HepG2 (cell line): ENCODE data around the gene PPP1R1B. TPM values are rescaled to one million over a fixed set of nuclear protein-coding genes. Genes with fewer than 3 reads are reported as not detected.

Experiments
- ATAC-seq: fragments of 200-7000 bp; cut with Tn5 transposase; 3 replicates; pipeline ENCODE4 v1.9.1; 2020; ENCODE audit warnings: mild to moderate bottlenecking, moderate library complexity
- BruUV-seq: library from RNA; stranded (reverse); fragments of 400-500 nt; replicated peaks from 2 replicates; lab custom pipeline; 2021; lab: Mats Ljungman, UMichigan
- CTCF ChIA-PET: fragments of 300-600 bp; formaldehyde crosslinking; extraction: SDS; loops from one replicate; lab custom pipeline; 2021; ENCODE audit warnings: low total read pairs, inconsistent platforms, low intra/inter-chr PET ratio; lab: Yijun Ruan, JAX
- POLR2A ChIA-PET: fragments of 350-600 bp; sonication (Branson Sonifier 250); formaldehyde crosslinking; loops from one replicate; lab custom pipeline; 2020; ENCODE audit warnings: antibody characterized with exemption, inconsistent platforms; lab: Yijun Ruan, JAX
- DNase-seq: peaks from one replicate; pipeline ENCODE4 v3.0.0-alpha.2; 2015; ENCODE audit warnings: low spot score
- FAIRE-seq: peaks from 3 replicates; lab custom pipeline; 2011; peaks lifted over from hg19 to GRCh38; lab: Jason Lieb, UNC
- H2AFZ ChIP-seq: one replicate; pipeline ENCODE4 v1.6.1; 2011; ENCODE audit warnings: low read length, inconsistent platforms
- H3K27ac ChIP-seq: fragments of 300-600 bp; 3 replicates; pipeline ENCODE4 v1.8.0; 2011; ENCODE audit warnings: mixed run types, mild to moderate bottlenecking, mixed read lengths, low read length, inconsistent platforms; ENCODE audit not compliant: insufficient read depth; ENCODE audit errors: extremely low read length
- H3K27me3 ChIP-seq, 2 experiments: fragments of 200-600 bp in 1 of 2; 2 replicates in 1 of 2; 3 replicates in 1 of 2; pipeline versions ENCODE4 v1.6.0 to v1.8.0; 2011; ENCODE audit warnings: low read length in 2 of 2, mild to moderate bottlenecking in 2 of 2, moderate library complexity in 2 of 2, inconsistent platforms in 1 of 2; ENCODE audit not compliant: insufficient read depth in 2 of 2, control insufficient read depth in 1 of 2
- H3K36me3 ChIP-seq, 2 experiments: fragments of 200-600 bp in 1 of 2; replicated peaks in 1 of 2; 2 replicates in 1 of 2; 3 replicates in 1 of 2; pipeline versions ENCODE4 v1.5.1 to v1.8.0; 2011; ENCODE audit warnings: low read length in 2 of 2, inconsistent platforms in 1 of 2; ENCODE audit not compliant: insufficient read depth in 2 of 2, control insufficient read depth in 1 of 2
- H3K4me1 ChIP-seq: 2 replicates; pipeline ENCODE4 v1.5.1; 2012; ENCODE audit warnings: low read length, inconsistent platforms; ENCODE audit not compliant: insufficient read depth
- H3K4me2 ChIP-seq: 2 replicates; pipeline ENCODE4 v1.6.0; 2011; ENCODE audit warnings: low read depth, low read length, inconsistent platforms
- H3K4me3 ChIP-seq, 3 experiments: fragments of 200-600 bp in 1 of 3; sonication (generic), shearing (Covaris generic) in 1 of 3; replicated peaks in 1 of 3; 2 replicates each; pipeline ENCODE4 v1.5.1; 2011 to 2016; ENCODE audit warnings: low read length in 3 of 3, inconsistent platforms in 2 of 3, low read depth in 2 of 3, mild to moderate bottlenecking in 2 of 3, control low read depth in 1 of 3, mixed read lengths in 1 of 3; ENCODE audit not compliant: insufficient read depth in 1 of 3
- H3K79me2 ChIP-seq: one replicate; pipeline ENCODE4 v1.6.1; 2011; ENCODE audit warnings: low read length, inconsistent platforms; ENCODE audit not compliant: insufficient read depth
- H3K9ac ChIP-seq: 2 replicates; pipeline ENCODE4 v1.6.0; 2011; ENCODE audit warnings: mild to moderate bottlenecking, low read depth, low read length, inconsistent platforms; ENCODE audit not compliant: insufficient read depth
- H3K9me3 ChIP-seq: 2 replicates; pipeline ENCODE4 v1.5.1; 2012; ENCODE audit warnings: mild to moderate bottlenecking, low read length
- H4K20me1 ChIP-seq: 2 replicates; pipeline ENCODE4 v1.6.0; 2011; ENCODE audit warnings: inconsistent platforms, mild to moderate bottlenecking, low read length, moderate library complexity; ENCODE audit not compliant: insufficient read depth
- HNRNPK ChIP-seq: fragments of 200-400 bp; formaldehyde crosslinking; IDR thresholded peaks from 2 replicates; pipeline ENCODE4 v1.6.1; 2018; ENCODE audit warnings: low read length, low read depth, moderate library complexity, mild to moderate bottlenecking; ENCODE audit not compliant: poor library complexity, severe bottlenecking
- RARA ChIP-seq: IDR thresholded peaks from 2 replicates; pipeline ENCODE4 v1.6.1; 2016; ENCODE audit warnings: missing genetic modification reagents, missing compliant biosample characterization
- ZNF772 ChIP-seq: sonication (generic); formaldehyde crosslinking; IDR thresholded peaks from 2 replicates; pipeline ENCODE4 v1.5.0; 2020; ENCODE audit warnings: mild to moderate bottlenecking, missing genetic modification reagents
- WGBS: methylation state at CpG from one replicate; pipeline ENCODE4 v1.1.6; 2017; ENCODE audit warnings: low lambda C conversion rate; 5-methylcytosine and 5-hydroxymethylcytosine counted together
- in situ Hi-C: cut with HindIII; loops from 2 replicates; pipeline ENCODE4 v1.10.0; 2017; ENCODE audit warnings: low pct_unique_long_range_greater_than_20kb; ENCODE audit not compliant: extremely low pct_ligation_motif_present
- intact Hi-C: fragments of 100-400 bp; cut with micrococcal nuclease; formaldehyde crosslinking; loops from one replicate; pipeline ENCODE4 v1.10.0; 2022; ENCODE audit not compliant: unreplicated experiment
- polyA plus RNA-seq, 8 experiments: library from polyadenylated mRNA; depleted of rRNA in 3 of 8; stranded (reverse) in 7 of 8; unstranded in 1 of 8; fragments of >200 nt; fragmentation: Illumina TruSeq in 4 of 8; extraction: Trizol in 4 of 8; gene quantifications; 2 replicates each; pipeline versions ENCODE4 v1.2.1 to v1.2.3, GENCODE V29; 2011 to 2016; ENCODE audit warnings: low read depth in 4 of 8, missing spikeins in 1 of 8, mixed read lengths in 1 of 8; ENCODE audit not compliant: insufficient read depth in 1 of 8
- total RNA-seq, 5 experiments: library from RNA; depleted of rRNA; stranded (reverse); fragments of >200 nt; fragmentation: Illumina TruSeq; extraction: Trizol; gene quantifications; 2 replicates each; pipeline ENCODE4 v1.2.3, GENCODE V29; 2016; ENCODE audit warnings: low read depth in 1 of 5
- TF ChIP-seq, protein P1 (sequence below): sonication (generic); formaldehyde crosslinking; IDR thresholded peaks from 2 replicates; pipeline ENCODE4 v1.4.0; 2020; ENCODE audit warnings: mild to moderate bottlenecking, missing genetic modification reagents
- TF ChIP-seq, protein P2 (sequence below): sonication (generic); formaldehyde crosslinking; IDR thresholded peaks from 2 replicates; pipeline ENCODE4 v1.4.0; 2020; ENCODE audit warnings: mild to moderate bottlenecking, low read depth, missing genetic modification reagents
- TF ChIP-seq, protein P3 (sequence below): sonication (generic); formaldehyde crosslinking; IDR thresholded peaks from 2 replicates; pipeline ENCODE4 v1.5.1; 2020; ENCODE audit warnings: mild to moderate bottlenecking, missing genetic modification reagents, borderline replicate concordance
- TF ChIP-seq, protein P4 (sequence below): sonication (generic); formaldehyde crosslinking; IDR thresholded peaks from 2 replicates; pipeline ENCODE4 v1.4.0; 2020; ENCODE audit warnings: mild to moderate bottlenecking, missing genetic modification reagents, borderline replicate concordance

PPP1R1B gene
- total and polyA plus RNA-seq, 2 of the 13 experiments (the other 11 are each of a cell fraction or from before 2014, with no cell fraction given) = 0.08 TPM; not detected in 1

DNA sequence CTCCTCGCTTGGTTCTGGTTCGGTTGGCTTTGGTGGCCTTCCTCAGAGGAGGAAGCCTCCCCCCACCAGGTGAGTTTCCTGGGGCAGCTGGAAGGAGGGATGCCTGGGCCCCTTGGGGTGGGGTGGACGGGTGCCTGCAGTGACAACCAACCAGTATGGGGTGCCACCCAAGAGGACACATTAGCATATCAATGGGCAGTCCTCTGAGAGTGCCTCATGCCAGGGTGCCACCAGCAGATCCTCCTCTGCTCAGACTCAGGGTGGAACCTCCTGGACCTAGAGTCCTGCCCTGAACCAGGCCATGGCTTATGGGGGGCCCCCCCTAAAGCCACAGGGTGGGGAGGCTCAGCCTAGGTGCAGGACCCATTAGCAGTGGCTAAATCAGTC lies 2.7 kb downstream of the PPP1R1B start:
- no peaks in the 10 kb centered on the region for H3K9me3 ChIP-seq
- intact Hi-C loops (no loop called here), in situ Hi-C loops (no loop called here)
- peaks cover 20 to 82% of the 10 kb centered on the region in 2 experiments; a peak in 4 of 5 replicates for H3K27me3 ChIP-seq
- FAIRE-seq = no peak
- H3K4me3 ChIP-seq = no peak overlapping the region; a peak in 1 of 6 replicates
- no peak for DNase-seq
- H3K9ac ChIP-seq = no peak overlapping the region
- H3K27ac ChIP-seq = no peak overlapping the region
- peak overlapping the region; percentile 36; the same call in 1 of the 2 replicates for H3K4me2 ChIP-seq
- ATAC-seq = no peak
- 15% methylated on average over 3 of the region's 3 CpGs for WGBS
- H3K36me3 ChIP-seq = no peaks in the 10 kb centered on the region
- no TSS peak for BruUV-seq
- no peaks in the 10 kb centered on the region for H4K20me1 ChIP-seq
- no peaks in the 10 kb centered on the region for H3K79me2 ChIP-seq
- peaks cover 86% of the 10 kb centered on the region for H3K4me1 ChIP-seq
- ChIA-PET CTCF (interaction anchor here (1.6 kb wide), 1 partner anchor 8 kb away, joined by 6 read pairs; no protein-coding TSS in a partner anchor), POLR2A (interaction anchor here (1.1 to 3.3 kb wide), 3 partner anchors 66 to 110 kb away, joined by 4 to 11 read pairs (median 10); partner anchors contain the start of gene MIEN1)
- H2AFZ ChIP-seq = no peak overlapping the region
- no peak for TF ChIP-seq RARA (CRISPR knock-in tag)
- no peak for TF ChIP-seq HNRNPK
- TF ChIP-seq, protein P1, sequence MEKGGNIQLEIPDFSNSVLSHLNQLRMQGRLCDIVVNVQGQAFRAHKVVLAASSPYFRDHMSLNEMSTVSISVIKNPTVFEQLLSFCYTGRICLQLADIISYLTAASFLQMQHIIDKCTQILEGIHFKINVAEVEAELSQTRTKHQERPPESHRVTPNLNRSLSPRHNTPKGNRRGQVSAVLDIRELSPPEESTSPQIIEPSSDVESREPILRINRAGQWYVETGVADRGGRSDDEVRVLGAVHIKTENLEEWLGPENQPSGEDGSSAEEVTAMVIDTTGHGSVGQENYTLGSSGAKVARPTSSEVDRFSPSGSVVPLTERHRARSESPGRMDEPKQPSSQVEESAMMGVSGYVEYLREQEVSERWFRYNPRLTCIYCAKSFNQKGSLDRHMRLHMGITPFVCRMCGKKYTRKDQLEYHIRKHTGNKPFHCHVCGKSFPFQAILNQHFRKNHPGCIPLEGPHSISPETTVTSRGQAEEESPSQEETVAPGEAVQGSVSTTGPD (CRISPR knock-in tag) = no peak
- no peak for TF ChIP-seq ZNF772
- TF ChIP-seq, protein P2, sequence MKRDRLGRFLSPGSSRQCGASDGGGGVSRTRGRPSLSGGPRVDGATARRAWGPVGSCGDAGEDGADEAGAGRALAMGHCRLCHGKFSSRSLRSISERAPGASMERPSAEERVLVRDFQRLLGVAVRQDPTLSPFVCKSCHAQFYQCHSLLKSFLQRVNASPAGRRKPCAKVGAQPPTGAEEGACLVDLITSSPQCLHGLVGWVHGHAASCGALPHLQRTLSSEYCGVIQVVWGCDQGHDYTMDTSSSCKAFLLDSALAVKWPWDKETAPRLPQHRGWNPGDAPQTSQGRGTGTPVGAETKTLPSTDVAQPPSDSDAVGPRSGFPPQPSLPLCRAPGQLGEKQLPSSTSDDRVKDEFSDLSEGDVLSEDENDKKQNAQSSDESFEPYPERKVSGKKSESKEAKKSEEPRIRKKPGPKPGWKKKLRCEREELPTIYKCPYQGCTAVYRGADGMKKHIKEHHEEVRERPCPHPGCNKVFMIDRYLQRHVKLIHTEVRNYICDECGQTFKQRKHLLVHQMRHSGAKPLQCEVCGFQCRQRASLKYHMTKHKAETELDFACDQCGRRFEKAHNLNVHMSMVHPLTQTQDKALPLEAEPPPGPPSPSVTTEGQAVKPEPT (CRISPR knock-in tag) = no peak
- TF ChIP-seq, protein P3, sequence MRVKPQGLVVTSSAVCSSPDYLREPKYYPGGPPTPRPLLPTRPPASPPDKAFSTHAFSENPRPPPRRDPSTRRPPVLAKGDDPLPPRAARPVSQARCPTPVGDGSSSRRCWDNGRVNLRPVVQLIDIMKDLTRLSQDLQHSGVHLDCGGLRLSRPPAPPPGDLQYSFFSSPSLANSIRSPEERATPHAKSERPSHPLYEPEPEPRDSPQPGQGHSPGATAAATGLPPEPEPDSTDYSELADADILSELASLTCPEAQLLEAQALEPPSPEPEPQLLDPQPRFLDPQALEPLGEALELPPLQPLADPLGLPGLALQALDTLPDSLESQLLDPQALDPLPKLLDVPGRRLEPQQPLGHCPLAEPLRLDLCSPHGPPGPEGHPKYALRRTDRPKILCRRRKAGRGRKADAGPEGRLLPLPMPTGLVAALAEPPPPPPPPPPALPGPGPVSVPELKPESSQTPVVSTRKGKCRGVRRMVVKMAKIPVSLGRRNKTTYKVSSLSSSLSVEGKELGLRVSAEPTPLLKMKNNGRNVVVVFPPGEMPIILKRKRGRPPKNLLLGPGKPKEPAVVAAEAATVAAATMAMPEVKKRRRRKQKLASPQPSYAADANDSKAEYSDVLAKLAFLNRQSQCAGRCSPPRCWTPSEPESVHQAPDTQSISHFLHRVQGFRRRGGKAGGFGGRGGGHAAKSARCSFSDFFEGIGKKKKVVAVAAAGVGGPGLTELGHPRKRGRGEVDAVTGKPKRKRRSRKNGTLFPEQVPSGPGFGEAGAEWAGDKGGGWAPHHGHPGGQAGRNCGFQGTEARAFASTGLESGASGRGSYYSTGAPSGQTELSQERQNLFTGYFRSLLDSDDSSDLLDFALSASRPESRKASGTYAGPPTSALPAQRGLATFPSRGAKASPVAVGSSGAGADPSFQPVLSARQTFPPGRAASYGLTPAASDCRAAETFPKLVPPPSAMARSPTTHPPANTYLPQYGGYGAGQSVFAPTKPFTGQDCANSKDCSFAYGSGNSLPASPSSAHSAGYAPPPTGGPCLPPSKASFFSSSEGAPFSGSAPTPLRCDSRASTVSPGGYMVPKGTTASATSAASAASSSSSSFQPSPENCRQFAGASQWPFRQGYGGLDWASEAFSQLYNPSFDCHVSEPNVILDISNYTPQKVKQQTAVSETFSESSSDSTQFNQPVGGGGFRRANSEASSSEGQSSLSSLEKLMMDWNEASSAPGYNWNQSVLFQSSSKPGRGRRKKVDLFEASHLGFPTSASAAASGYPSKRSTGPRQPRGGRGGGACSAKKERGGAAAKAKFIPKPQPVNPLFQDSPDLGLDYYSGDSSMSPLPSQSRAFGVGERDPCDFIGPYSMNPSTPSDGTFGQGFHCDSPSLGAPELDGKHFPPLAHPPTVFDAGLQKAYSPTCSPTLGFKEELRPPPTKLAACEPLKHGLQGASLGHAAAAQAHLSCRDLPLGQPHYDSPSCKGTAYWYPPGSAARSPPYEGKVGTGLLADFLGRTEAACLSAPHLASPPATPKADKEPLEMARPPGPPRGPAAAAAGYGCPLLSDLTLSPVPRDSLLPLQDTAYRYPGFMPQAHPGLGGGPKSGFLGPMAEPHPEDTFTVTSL (CRISPR knock-in tag) = no peak
- TF ChIP-seq, protein P4, sequence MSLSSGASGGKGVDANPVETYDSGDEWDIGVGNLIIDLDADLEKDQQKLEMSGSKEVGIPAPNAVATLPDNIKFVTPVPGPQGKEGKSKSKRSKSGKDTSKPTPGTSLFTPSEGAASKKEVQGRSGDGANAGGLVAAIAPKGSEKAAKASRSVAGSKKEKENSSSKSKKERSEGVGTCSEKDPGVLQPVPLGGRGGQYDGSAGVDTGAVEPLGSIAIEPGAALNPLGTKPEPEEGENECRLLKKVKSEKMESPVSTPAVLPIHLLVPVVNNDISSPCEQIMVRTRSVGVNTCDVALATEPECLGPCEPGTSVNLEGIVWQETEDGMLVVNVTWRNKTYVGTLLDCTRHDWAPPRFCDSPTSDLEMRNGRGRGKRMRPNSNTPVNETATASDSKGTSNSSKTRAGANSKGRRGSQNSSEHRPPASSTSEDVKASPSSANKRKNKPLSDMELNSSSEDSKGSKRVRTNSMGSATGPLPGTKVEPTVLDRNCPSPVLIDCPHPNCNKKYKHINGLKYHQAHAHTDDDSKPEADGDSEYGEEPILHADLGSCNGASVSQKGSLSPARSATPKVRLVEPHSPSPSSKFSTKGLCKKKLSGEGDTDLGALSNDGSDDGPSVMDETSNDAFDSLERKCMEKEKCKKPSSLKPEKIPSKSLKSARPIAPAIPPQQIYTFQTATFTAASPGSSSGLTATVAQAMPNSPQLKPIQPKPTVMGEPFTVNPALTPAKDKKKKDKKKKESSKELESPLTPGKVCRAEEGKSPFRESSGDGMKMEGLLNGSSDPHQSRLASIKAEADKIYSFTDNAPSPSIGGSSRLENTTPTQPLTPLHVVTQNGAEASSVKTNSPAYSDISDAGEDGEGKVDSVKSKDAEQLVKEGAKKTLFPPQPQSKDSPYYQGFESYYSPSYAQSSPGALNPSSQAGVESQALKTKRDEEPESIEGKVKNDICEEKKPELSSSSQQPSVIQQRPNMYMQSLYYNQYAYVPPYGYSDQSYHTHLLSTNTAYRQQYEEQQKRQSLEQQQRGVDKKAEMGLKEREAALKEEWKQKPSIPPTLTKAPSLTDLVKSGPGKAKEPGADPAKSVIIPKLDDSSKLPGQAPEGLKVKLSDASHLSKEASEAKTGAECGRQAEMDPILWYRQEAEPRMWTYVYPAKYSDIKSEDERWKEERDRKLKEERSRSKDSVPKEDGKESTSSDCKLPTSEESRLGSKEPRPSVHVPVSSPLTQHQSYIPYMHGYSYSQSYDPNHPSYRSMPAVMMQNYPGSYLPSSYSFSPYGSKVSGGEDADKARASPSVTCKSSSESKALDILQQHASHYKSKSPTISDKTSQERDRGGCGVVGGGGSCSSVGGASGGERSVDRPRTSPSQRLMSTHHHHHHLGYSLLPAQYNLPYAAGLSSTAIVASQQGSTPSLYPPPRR (CRISPR knock-in tag) = no peak
